ENCODE results near the gene RETREG1.

DNA sequence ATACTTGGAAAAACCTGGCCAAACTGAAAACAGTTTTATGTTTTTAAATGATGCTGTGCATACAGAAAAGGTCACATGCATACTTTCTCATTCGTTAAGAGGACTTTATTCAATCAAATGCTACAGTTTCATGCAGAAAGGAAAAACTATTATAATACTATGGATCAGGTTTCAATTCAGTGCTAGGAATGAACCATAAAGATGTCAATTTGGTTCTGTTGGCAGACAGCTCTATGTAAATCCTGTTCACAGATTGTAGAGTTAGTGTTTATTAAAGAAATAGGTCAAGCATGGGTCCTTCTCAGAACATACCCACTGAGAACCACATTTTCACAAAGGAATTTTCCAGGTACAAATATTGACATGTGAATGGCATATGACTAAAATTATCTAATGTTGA is 57.1 kb downstream of the RETREG1 start:
- TF ChIP-seq, protein P1, sequence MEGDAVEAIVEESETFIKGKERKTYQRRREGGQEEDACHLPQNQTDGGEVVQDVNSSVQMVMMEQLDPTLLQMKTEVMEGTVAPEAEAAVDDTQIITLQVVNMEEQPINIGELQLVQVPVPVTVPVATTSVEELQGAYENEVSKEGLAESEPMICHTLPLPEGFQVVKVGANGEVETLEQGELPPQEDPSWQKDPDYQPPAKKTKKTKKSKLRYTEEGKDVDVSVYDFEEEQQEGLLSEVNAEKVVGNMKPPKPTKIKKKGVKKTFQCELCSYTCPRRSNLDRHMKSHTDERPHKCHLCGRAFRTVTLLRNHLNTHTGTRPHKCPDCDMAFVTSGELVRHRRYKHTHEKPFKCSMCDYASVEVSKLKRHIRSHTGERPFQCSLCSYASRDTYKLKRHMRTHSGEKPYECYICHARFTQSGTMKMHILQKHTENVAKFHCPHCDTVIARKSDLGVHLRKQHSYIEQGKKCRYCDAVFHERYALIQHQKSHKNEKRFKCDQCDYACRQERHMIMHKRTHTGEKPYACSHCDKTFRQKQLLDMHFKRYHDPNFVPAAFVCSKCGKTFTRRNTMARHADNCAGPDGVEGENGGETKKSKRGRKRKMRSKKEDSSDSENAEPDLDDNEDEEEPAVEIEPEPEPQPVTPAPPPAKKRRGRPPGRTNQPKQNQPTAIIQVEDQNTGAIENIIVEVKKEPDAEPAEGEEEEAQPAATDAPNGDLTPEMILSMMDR (conservative IDR thresholded peaks at IDR 0.05; ENCODE audit: low read depth in 2 of 2) = no peak
- TF ChIP-seq JUNB (IDR thresholded peaks at IDR 0.05; ENCODE audit: unreplicated experiment) (no peak), EZH2 (IDR thresholded peaks at IDR 0.05; ENCODE audit: low read depth, unreplicated experiment) (no peak), EZH2phosphoT487 (IDR thresholded peaks at IDR 0.05; ENCODE audit: unreplicated experiment) (no peak), ZNF114 (CRISPR knock-in tag; IDR thresholded peaks at IDR 0.05) (no peak), POLR2AphosphoS5 (IDR thresholded peaks at IDR 0.05; ENCODE audit: low read depth) (no peak), NANOG (IDR thresholded peaks at IDR 0.05; ENCODE audit: borderline replicate concordance) (no peak), CREB1 (CRISPR knock-in tag; IDR thresholded peaks at IDR 0.05; ENCODE audit: low read depth) (no peak)

Data from GM23338 (cell line).